Measurements from ENCODE around the gene GTF2H2C. TPM values are rescaled to one million over a fixed set of nuclear protein-coding genes. Genes with fewer than 3 reads are reported as not detected.
"Not testable (repeated sequence)": the region's sequence is repeated elsewhere in the genome, so short reads cannot be mapped to it uniquely, and the experiment has no call there.

The GTF2H2C gene
- total RNA-seq, 2 experiments from 2014 or later, result 44.9 to 60.1 TPM

- H3K4me3 ChIP-seq (ENCODE audit: low read depth, low read length, poor library complexity, severe bottlenecking); H2AFZ ChIP-seq (ENCODE audit: low read length); CTCF ChIA-PET (ENCODE audit: unreplicated experiment); H3K9me3 ChIP-seq (ENCODE audit: low read length); H3K36me3 ChIP-seq (ENCODE audit: insufficient read depth, low read length); H4K20me1 ChIP-seq (ENCODE audit: insufficient read depth, low read length); H3K27ac ChIP-seq (ENCODE audit: low read depth, low read length, poor library complexity, severe bottlenecking); H3K79me2 ChIP-seq (ENCODE audit: insufficient read depth, low read depth, low read length); POLR2A ChIA-PET; BruUV-seq (replicated peaks); DNase-seq (ENCODE audit: low spot score); H3K4me1 ChIP-seq (ENCODE audit: insufficient read depth, low read length, poor library complexity, severe bottlenecking); H3K9me2 ChIP-seq (ENCODE audit: insufficient read depth, low read length); intact Hi-C loops (cut with micrococcal nuclease; ENCODE audit: unreplicated experiment); H3K4me2 ChIP-seq (ENCODE audit: low read length): not testable (repeated sequence)
Measured at GRCh38 chr5:69631879-69632278, 71.9 kb downstream of the GTF2H2C start.

Small RNA genes lying within 50 kb of the gene (small RNA-seq; reads per million reads assigned to genes)
- gene RNU6-724P, result not detected

Other genes starting within 250 kb of the GTF2H2C start
- gene CCDC125, start 227.4 kb upstream of the GTF2H2C start, total RNA-seq (2014; rRNA removed; shearing (Covaris generic)), result 3.8 and 4.8 TPM in 2 replicates
- 8.5 and 10.0 TPM in 2 replicates for gene CCDC125, start 227.4 kb upstream of the GTF2H2C start, total RNA-seq (2022)
- gene AK6, start 190.7 kb upstream of the GTF2H2C start, total RNA-seq (2014; rRNA removed; shearing (Covaris generic)), result 54.9 and 91.8 TPM in 2 replicates
- 85.4 and 85.7 TPM in 2 replicates for gene AK6, start 190.7 kb upstream of the GTF2H2C start, total RNA-seq (2022)
- 113 TPM in 2 replicates for gene TAF9, start 190.7 kb upstream of the GTF2H2C start, total RNA-seq (2014; rRNA removed; shearing (Covaris generic))
- gene TAF9, start 190.7 kb upstream of the GTF2H2C start, total RNA-seq (2022), result 101 and 126 TPM in 2 replicates
- 41.6 and 64.1 TPM in 2 replicates for gene RAD17, start 190.4 kb upstream of the GTF2H2C start, total RNA-seq (2014; rRNA removed; shearing (Covaris generic))
- gene RAD17, start 190.4 kb upstream of the GTF2H2C start, total RNA-seq (2022), result 79.1 and 96.8 TPM in 2 replicates
- 0.57 and 0.82 TPM in 2 replicates for gene MARVELD2, start 145.1 kb upstream of the GTF2H2C start, total RNA-seq (2014; rRNA removed; shearing (Covaris generic))
- gene MARVELD2, start 145.1 kb upstream of the GTF2H2C start, total RNA-seq (2022), result 1.2 and 2.0 TPM in 2 replicates
- gene OCLN, start 67.4 kb upstream of the GTF2H2C start, total RNA-seq (2014; rRNA removed; shearing (Covaris generic)), result 0.50 and 1.8 TPM in 2 replicates
- 1.1 and 1.4 TPM in 2 replicates for gene OCLN, start 67.4 kb upstream of the GTF2H2C start, total RNA-seq (2022)

All from OCI-LY7 (cell line).